Breast epithelium (tissue), 4 donors: Measurements from ENCODE around the gene FAM20B. TPM values are rescaled to one million over a fixed set of nuclear protein-coding genes. Genes with fewer than 3 reads are reported as not detected.

Source experiments
- DNase-seq, 2 donors: peaks; one replicate each; pipeline ENCODE4 v3.0.0-alpha.2; 2019; ENCODE audit warnings: low spot score in 2 of 2
- H3K27ac ChIP-seq, 2 donors: fragments of 200-600 bp; sonication (generic) in 1 of 2; one replicate each; pipeline ENCODE4 v1.5.1; 2016 to 2019; ENCODE audit warnings: mild to moderate bottlenecking in 1 of 2
- H3K27me3 ChIP-seq, 2 donors: fragments of 200-600 bp; sonication (generic) in 1 of 2; one replicate each; pipeline versions ENCODE4 v1.5.1 to v1.6.0; 2017 to 2019; ENCODE audit warnings: control low read depth in 1 of 2, mild to moderate bottlenecking in 1 of 2
- H3K36me3 ChIP-seq: fragments of 200-600 bp; one replicate; pipeline ENCODE4 v1.5.1; 2019
- H3K4me1 ChIP-seq, 2 donors: fragments of 200-600 bp; sonication (generic); one replicate each; pipeline ENCODE4 v1.5.1; 2016 to 2019; ENCODE audit warnings: control low read depth in 1 of 2
- H3K4me3 ChIP-seq, 3 donors: fragments of 200-600 bp; sonication (generic); 1 replicate in 2 of 3; 2 replicates in 1 of 3; pipeline ENCODE4 v1.5.1; 2016 to 2019; ENCODE audit warnings: mild to moderate bottlenecking in 3 of 3, moderate library complexity in 2 of 3
- H3K9me3 ChIP-seq, 2 donors: fragments of 200-600 bp; sonication (generic) in 1 of 2; one replicate each; pipeline ENCODE4 v1.5.1; 2016 to 2019; ENCODE audit warnings: control low read depth in 1 of 2
- POLR2A ChIP-seq: fragments of 450-650 bp; IDR thresholded peaks from one replicate; pipeline ENCODE4 v1.6.1; 2016; ENCODE audit warnings: antibody characterized with exemption, mild to moderate bottlenecking, moderate library complexity
- POLR2AphosphoS5 ChIP-seq, 3 donors: sonication (generic); formaldehyde crosslinking; IDR thresholded peaks; one replicate each; pipeline ENCODE4 v1.6.1; 2017; ENCODE audit warnings: antibody characterized with exemption in 3 of 3
- intact Hi-C: fragments of 100-400 bp; cut with DNase I; formaldehyde crosslinking; loops from one replicate; pipeline ENCODE4 v1.15.1; 2023; ENCODE audit warnings: low total_unique reads
- total RNA-seq, 3 donors: library from RNA; depleted of rRNA; stranded (reverse); fragments of >200 nt; gene quantifications; one replicate each; pipeline ENCODE4 v1.1.0, GENCODE V29; 2016
- TF ChIP-seq, protein P1 (sequence below), 3 donors: fragments of 450-650 bp; IDR thresholded peaks; one replicate each; pipeline ENCODE4 v1.5.1; 2016 to 2017; ENCODE audit warnings: antibody characterized with exemption in 3 of 3, mild to moderate bottlenecking in 3 of 3, moderate library complexity in 3 of 3

Gene FAM20B
- total RNA-seq, 3 donors from 2014 or later, result 24.3 to 28.8 (median 28.0) TPM

DNA sequence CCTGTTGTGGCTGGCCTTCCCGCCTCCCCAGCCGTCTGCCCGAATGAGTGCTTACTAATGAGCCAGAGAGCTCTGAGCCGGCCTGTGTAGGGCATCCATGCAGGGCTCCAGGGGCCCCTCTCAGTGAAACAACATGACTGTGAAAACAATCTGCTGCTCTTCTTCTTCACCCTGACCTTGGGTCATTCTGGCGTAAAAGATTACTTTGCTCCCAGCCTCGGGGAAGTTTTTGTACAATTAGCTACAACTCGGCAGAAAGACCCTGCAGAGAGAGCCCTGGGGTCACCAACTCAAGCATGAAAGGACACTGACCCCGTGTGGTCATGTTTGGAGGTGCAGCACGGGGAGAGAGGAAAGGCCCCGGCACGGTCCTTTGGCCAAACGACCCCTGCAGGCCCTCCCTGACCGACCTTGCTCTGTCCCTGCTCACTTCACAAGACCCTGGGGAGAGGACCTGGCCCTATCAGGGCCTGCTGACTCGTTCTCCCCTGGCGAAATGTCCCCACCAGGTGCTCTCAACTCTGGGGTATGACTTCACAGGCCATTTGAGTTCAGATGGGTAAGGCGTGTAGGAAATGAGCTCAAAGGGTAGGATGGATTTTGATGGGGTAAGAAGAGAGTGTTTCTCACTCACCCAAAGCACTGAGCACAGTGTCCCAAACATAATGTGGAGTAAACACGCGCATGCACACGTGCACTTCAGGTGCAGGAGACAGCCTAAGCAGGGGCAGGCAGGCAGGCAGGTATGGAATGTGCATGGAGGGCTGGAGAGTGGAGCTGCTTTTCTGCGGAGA, 22.9 kb upstream of the FAM20B start:
- peak in 1 of 2 donors; percentile 65 for DNase-seq
- peak overlapping the region in 1 of 3 donors; percentile 33 for H3K4me3 ChIP-seq
- H3K27me3 ChIP-seq, result no peaks in the 10 kb centered on the region
- H3K9me3 ChIP-seq, result no peaks in the 10 kb centered on the region
- TF ChIP-seq, protein P1, sequence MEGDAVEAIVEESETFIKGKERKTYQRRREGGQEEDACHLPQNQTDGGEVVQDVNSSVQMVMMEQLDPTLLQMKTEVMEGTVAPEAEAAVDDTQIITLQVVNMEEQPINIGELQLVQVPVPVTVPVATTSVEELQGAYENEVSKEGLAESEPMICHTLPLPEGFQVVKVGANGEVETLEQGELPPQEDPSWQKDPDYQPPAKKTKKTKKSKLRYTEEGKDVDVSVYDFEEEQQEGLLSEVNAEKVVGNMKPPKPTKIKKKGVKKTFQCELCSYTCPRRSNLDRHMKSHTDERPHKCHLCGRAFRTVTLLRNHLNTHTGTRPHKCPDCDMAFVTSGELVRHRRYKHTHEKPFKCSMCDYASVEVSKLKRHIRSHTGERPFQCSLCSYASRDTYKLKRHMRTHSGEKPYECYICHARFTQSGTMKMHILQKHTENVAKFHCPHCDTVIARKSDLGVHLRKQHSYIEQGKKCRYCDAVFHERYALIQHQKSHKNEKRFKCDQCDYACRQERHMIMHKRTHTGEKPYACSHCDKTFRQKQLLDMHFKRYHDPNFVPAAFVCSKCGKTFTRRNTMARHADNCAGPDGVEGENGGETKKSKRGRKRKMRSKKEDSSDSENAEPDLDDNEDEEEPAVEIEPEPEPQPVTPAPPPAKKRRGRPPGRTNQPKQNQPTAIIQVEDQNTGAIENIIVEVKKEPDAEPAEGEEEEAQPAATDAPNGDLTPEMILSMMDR (IDR thresholded peaks at IDR 0.05), result peak; percentile 83 to 97 (median 90)
- TF ChIP-seq POLR2AphosphoS5 (IDR thresholded peaks at IDR 0.05), result no peak
- no peaks in the 10 kb centered on the region for H3K4me1 ChIP-seq
- no peaks in the 10 kb centered on the region for H3K36me3 ChIP-seq
- no peak overlapping the region for H3K27ac ChIP-seq
- intact Hi-C loops, result no loop called here

DNA sequence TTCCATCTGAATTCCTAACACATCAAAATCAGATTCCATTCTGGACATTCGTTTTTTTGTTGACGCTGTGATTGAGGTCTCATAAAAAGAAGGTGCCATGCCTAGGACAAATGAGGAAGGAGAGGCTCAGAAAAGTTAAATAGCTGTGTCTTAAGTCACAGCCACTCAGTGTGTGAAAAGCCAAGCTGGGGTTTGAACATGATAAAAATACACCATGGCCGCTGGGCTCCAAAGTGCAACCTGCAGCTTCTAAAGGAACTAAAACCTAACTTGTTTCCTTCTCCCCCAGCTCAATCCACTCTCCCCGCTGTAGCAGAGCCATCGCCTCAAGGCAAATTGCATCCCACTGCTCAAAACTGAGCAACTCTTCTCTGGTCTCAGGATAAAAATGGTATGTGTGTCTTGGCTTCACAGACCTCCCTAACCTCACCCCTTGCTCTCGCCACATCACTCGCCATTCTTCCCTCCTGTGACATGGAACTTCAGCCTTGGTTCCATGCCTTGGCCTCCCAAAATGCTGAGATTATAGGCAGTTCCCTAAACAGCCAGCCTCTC, 22.1 kb upstream of the FAM20B start:
- H3K9me3 ChIP-seq, result no peaks in the 10 kb centered on the region

DNA sequence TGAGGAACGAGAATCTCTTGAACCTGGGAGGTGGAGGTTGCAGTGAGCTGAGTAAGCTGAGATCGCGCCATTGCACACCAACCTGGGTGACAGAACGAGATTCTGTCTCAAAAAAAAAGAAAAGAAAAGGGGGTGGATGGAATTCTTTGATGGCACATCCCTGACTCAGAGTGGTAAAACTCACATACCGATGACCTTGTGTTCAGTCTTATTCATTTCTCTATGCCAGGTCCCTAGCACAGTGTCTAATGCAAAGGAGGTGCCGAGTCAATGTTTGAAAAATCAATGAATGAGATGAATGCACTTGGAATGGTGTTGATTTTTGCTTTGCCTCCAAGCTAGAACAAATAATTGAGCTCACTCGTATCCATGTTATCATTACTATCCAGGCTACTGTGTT, 18.5 kb upstream of the FAM20B start:
- Histone ChIP-seq H3K27me3 (no peaks in the 10 kb centered on the region), H3K27ac (no peak overlapping the region), H3K9me3 (no peaks in the 10 kb centered on the region), H3K36me3 (no peaks in the 10 kb centered on the region), H3K4me3 (no peak overlapping the region), H3K4me1 (no peaks in the 10 kb centered on the region)
- intact Hi-C loops, result no loop called here
- no peak for TF ChIP-seq POLR2AphosphoS5 (IDR thresholded peaks at IDR 0.05)
- DNase-seq, result no peak

More for the DNA sequence above, 22.1 kb upstream of the FAM20B start:
- no peak for DNase-seq
- H3K4me3 ChIP-seq, result no peak overlapping the region
- TF ChIP-seq POLR2AphosphoS5 (IDR thresholded peaks at IDR 0.05), result no peak
- TF ChIP-seq POLR2A, result no peak
- TF ChIP-seq, protein P1 (IDR thresholded peaks at IDR 0.05), result no peak
- H3K36me3 ChIP-seq, result no peaks in the 10 kb centered on the region
- H3K27me3 ChIP-seq, result no peaks in the 10 kb centered on the region
- intact Hi-C loops, result no loop called here
- H3K4me1 ChIP-seq, result no peaks in the 10 kb centered on the region
- H3K27ac ChIP-seq, result no peak overlapping the region

DNA sequence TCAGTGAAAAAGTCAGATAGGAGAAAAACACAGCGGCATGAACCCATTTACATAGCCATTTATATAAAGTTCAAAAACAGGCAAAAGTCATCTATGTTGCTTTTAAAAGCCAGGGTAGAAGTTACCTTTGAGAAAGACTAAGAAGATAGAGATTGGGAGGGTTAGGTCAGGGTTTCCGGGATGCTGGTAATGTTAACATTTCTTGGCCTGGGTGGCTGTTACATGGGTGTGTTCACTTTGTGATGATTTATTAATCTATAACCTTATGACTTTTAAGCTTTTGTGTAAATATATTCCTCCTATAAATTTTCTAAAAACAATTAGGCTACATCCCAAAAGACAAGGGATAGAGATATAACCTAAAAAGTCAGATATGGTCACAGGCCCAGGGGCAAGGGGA, 15.0 kb upstream of the FAM20B start:
- TF ChIP-seq, protein P1 (IDR thresholded peaks at IDR 0.05), result no peak
- TF ChIP-seq POLR2A, result no peak

DNA sequence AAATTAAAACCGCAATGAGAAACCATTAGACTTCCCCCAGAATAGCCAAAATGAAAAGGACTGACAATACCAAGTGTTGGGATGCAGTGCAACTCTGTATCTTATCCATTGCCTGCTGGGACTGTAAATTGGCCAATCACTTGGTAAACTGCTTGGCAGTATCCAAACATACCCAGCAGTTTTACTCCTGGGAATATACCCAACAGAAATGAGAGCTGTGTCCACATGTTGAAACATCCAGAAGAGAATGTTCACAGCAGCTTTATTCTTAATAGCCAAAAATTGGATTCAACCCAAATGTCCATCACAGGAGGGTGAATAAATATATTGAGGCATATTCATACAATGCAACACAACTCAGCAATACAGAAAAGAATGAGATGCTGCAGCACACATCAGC, 13.7 kb upstream of the FAM20B start:
- Histone ChIP-seq H3K9me3 (no peaks in the 10 kb centered on the region), H3K27ac (no peak overlapping the region), H3K27me3 (no peaks in the 10 kb centered on the region), H3K4me1 (no peaks in the 10 kb centered on the region), H3K36me3 (no peaks in the 10 kb centered on the region), H3K4me3 (no peak overlapping the region)
- no peak for DNase-seq
- TF ChIP-seq POLR2A (no peak), POLR2AphosphoS5 (IDR thresholded peaks at IDR 0.05) (no peak)
- TF ChIP-seq, protein P1 (IDR thresholded peaks at IDR 0.05), result no peak
- intact Hi-C loops, result loop anchor here (10.0 kb wide), 1 partner anchor 477 kb away; no protein-coding TSS in a partner anchor

More for the DNA sequence above, 15.0 kb upstream of the FAM20B start:
- H3K4me1 ChIP-seq, result no peaks in the 10 kb centered on the region
- no peak overlapping the region for H3K27ac ChIP-seq
- DNase-seq, result no peak
- intact Hi-C loops, result loop anchor here (10.0 kb wide), 1 partner anchor 476 kb away; no protein-coding TSS in a partner anchor
- no peak overlapping the region for H3K4me3 ChIP-seq
- H3K27me3 ChIP-seq, result no peaks in the 10 kb centered on the region
- no peaks in the 10 kb centered on the region for H3K9me3 ChIP-seq
- no peaks in the 10 kb centered on the region for H3K36me3 ChIP-seq
